Hepatocyte (in vitro differentiated cells): ENCODE measurements around the gene STK32B.
"Not testable (repeated sequence)": the region's sequence is repeated elsewhere in the genome, so short reads cannot be mapped to it uniquely, and the experiment has no call there.

Experiments
- CTCF ChIP-seq: fragments of 200-600 bp; sonication (generic); IDR thresholded peaks from 2 replicates; pipeline ENCODE4 v1.5.1; 2016; ENCODE audit warnings: antibody characterized with exemption, mild to moderate bottlenecking; ENCODE audit not compliant: poor library complexity
- EZH2 ChIP-seq: fragments of 200-600 bp; sonication (generic); IDR thresholded peaks from 2 replicates; pipeline ENCODE4 v1.6.1; 2016; ENCODE audit warnings: antibody characterized with exemption, mild to moderate bottlenecking, borderline replicate concordance
- EZH2phosphoT487 ChIP-seq: fragments of 200-600 bp; sonication (generic); IDR thresholded peaks from one replicate; pipeline ENCODE4 v1.6.1; 2018; ENCODE audit warnings: antibody characterized with exemption, mild to moderate bottlenecking, low read depth, moderate library complexity; ENCODE audit not compliant: unreplicated experiment, severe bottlenecking

GRCh38 chr4:5247061-5247460, 195.8 kb downstream of the STK32B start:
- not testable (repeated sequence) for TF ChIP-seq CTCF, EZH2, EZH2phosphoT487
